HG03060 (cell line): Measurements from ENCODE around the gene S100A7A.
"Not testable (repeated sequence)": the region's sequence is repeated elsewhere in the genome, so short reads cannot be mapped to it uniquely, and the experiment has no call there.

Experiments used
- ATAC-seq: cut with Tn5 transposase; IDR thresholded peaks from one replicate; pipeline ENCODE4 v1.9.1; 2021; ENCODE audit warnings: low read depth, moderate number of reproducible peaks; ENCODE audit not compliant: unreplicated experiment

Gene S100A7A

DNA sequence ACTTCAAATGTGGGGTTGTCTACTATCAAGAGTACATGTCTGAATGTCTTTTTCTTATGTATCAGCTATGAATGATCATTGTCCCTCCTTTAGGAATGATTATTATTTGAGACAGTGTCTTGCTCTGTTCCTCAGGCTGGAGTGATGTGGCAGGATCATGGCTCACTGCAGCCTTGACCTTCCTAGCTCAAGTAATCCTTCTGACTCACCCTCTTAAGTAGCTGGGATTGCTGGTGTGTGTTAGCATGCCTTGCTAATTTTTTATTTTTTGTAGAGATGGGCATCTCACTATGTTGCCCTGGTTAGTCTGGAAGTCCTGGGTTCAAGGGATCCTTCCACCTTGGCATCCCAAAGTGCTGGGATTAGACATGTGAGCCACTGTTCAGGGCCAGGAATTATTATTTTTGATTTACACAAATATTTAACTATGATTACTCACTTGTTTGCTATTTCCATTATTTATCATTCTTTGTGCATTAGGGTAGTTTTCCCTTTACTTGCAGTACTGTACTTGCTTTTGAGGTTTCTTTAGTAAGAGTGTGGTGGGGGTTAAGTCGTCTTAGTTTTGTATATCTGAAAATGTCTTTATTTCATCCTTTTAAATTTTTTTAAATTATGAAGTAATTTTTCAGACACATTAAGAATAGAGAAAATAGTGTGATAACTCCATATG is 31.3 kb downstream of the S100A7A start:
- no peak for ATAC-seq

- not testable (repeated sequence) for ATAC-seq
Observed at GRCh38 chr1:153448851-153449250, 32.5 kb downstream of the S100A7A start.

- no peak for ATAC-seq
Observed at GRCh38 chr1:153456396-153456795, 40.1 kb downstream of the S100A7A start.

GRCh38 chr1:153459655-153460054 is 43.3 kb downstream of the S100A7A start:
- no peak for ATAC-seq

DNA sequence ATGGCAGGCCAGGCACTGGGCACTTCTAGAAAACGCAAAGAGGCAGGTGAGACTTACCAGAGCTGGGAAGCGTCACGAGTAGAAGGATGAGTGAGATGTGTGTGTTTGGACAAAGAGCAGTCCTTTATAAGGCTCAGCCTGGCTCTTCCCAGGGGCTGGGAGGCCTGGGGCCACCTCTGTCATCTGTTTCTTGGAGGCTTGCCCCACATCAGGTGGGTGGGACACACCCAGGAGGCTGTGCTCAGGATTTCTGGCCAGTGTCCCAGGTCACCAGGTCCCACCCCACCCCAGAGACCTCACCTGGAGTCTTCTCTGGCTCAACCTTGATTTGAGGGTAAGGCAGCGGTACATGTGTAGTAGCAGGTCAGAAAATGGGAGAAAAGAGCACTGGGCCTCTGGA is 44.2 kb downstream of the S100A7A start, which contains the start of gene S100A7:
TSS of gene S100A7 (minus strand) at position 101 of the 400 bp plus-strand sequence. CDS start 1,638 bp downstream, outside the sequence.
- no peak for ATAC-seq

DNA sequence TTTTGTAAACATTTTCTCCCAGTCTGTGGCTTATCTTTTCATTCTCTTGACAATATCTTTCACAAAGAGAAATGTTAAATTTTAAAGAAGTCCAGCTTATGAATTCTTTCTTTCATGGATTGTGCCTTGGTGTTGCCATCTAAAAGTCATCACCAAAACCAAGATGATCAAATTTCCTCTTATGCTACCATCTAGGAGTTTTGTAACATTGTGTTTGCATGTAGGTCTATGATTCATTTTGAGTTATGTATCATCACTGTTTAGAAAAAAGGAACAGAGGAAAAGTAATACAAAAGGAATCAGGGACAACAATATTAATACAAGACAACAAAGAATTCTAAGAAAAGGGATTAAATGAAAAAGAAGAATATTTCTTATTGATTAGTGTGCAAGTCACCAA is 46.4 kb downstream of the S100A7A start:
- ATAC-seq = not testable (repeated sequence)

GRCh38 chr1:153465811-153466636 is 49.7 kb downstream of the S100A7A start:
- ATAC-seq = no peak

- no peak for ATAC-seq
Observed at GRCh38 chr1:153466908-153467307, 50.6 kb downstream of the S100A7A start.

DNA sequence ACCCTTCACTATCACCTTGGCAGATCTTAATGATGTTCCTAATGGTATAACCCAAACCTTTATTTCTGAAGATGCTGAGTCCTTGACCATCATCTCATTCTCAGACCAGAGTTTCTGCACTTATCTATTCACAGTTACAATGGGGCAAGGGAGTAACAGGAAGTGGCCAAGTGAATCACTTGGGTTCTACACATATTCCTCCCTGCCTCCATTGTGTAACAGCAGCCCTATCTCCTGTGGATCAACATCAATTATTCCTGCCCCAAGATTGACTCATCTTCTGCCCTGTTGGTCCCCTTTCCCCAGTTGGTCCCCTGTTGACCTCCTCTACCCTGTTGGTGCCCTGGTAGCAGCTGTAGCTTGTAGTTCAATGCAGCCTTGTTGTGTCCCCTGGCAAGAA is 54.4 kb downstream of the S100A7A start:
- ATAC-seq = no peak
